B cell (primary cell): ENCODE measurements around the gene CDH13. TPM values are rescaled to one million over a fixed set of nuclear protein-coding genes. Genes with fewer than 3 reads are reported as not detected.

Experiments used
- ATAC-seq: fragments of 200-7000 bp; cut with Tn5 transposase; one replicate; pipeline ENCODE4 v1.10.0; 2021; ENCODE audit warnings: low read depth, mild to moderate bottlenecking, moderate number of reproducible peaks, moderate library complexity
- CTCF ChIA-PET: fragments of 350-600 bp; sonication (Branson Sonifier 250); formaldehyde crosslinking; loops from one replicate; lab custom pipeline; 2021; ENCODE audit warnings: antibody characterized with exemption, inconsistent platforms; lab: Charles Lee
- POLR2A ChIA-PET: fragments of 350-600 bp; sonication (Branson Sonifier 250); formaldehyde crosslinking; loops from one replicate; lab custom pipeline; 2021; ENCODE audit warnings: antibody characterized with exemption; lab: Charles Lee
- DNase-seq: peaks from one replicate; pipeline ENCODE4 v3.0.0; 2013
- H2AFZ ChIP-seq: 2 replicates; pipeline ENCODE4 v1.6.1; 2012; ENCODE audit warnings: mild to moderate bottlenecking, low read depth, low read length; ENCODE audit not compliant: insufficient read depth, poor library complexity, severe bottlenecking
- H3K27ac ChIP-seq, 2 donors: 1 replicate in 1 of 2; 2 replicates in 1 of 2; pipeline ENCODE4 v1.5.1; 2012 to 2013; ENCODE audit warnings: low read length in 2 of 2, mild to moderate bottlenecking in 2 of 2, moderate library complexity in 1 of 2
- H3K27me3 ChIP-seq, 4 experiments: fragments of 200-600 bp in 1 of 4; sonication (generic) in 1 of 4; replicated peaks in 1 of 4; 1 replicate in 2 of 4; 2 replicates in 2 of 4; pipeline versions ENCODE4 v1.6.1 to v1.7.0; 2013 to 2016; ENCODE audit warnings: low read length in 3 of 4, mild to moderate bottlenecking in 2 of 4, mixed read lengths in 1 of 4, moderate library complexity in 1 of 4; ENCODE audit not compliant: insufficient read depth in 4 of 4, control insufficient read depth in 3 of 4; ENCODE audit errors: control extremely low read depth in 1 of 4
- H3K36me3 ChIP-seq, 2 experiments: replicated peaks in 1 of 2; 1 replicate in 1 of 2; 2 replicates in 1 of 2; pipeline versions ENCODE4 v1.6.1 to v1.7.1; 2013; ENCODE audit warnings: low read length in 1 of 2; ENCODE audit not compliant: insufficient read depth in 2 of 2, control insufficient read depth in 1 of 2; ENCODE audit errors: control extremely low read depth in 1 of 2, extremely low read depth in 1 of 2
- H3K4me1 ChIP-seq, 2 donors: fragments of 200-600 bp in 1 of 2; sonication (generic) in 1 of 2; 1 replicate in 1 of 2; 2 replicates in 1 of 2; pipeline versions ENCODE4 v1.5.1 to v1.6.1; 2013 to 2017; ENCODE audit warnings: low read length in 2 of 2; ENCODE audit not compliant: control insufficient read depth in 2 of 2, insufficient read depth in 2 of 2
- H3K4me2 ChIP-seq: replicated peaks from 2 replicates; pipeline ENCODE3; 2012; ENCODE audit warnings: mild to moderate bottlenecking, low read depth, low read length; ENCODE audit not compliant: poor library complexity, severe bottlenecking
- H3K4me3 ChIP-seq, 5 experiments: fragments of 200-600 bp in 1 of 5; sonication (generic) in 1 of 5; 1 replicate in 3 of 5; 2 replicates in 2 of 5; pipeline versions ENCODE4 v1.5.1 to v1.7.0; 2011 to 2016; ENCODE audit warnings: low read length in 4 of 5, mild to moderate bottlenecking in 4 of 5, low read depth in 2 of 5, control low read depth in 1 of 5, moderate library complexity in 1 of 5; ENCODE audit not compliant: insufficient read depth in 1 of 5; ENCODE audit errors: control extremely low read depth in 1 of 5, extremely low read depth in 1 of 5
- H3K79me2 ChIP-seq: fragments of 200-600 bp; sonication (generic); one replicate; pipeline ENCODE4 v1.6.0; 2016; ENCODE audit warnings: low read length; ENCODE audit not compliant: control insufficient read depth, insufficient read depth
- H3K9ac ChIP-seq: fragments of 200-600 bp; sonication (generic); 2 replicates; pipeline ENCODE4 v1.6.1; 2017; ENCODE audit warnings: mild to moderate bottlenecking, low read length, moderate library complexity
- H3K9me3 ChIP-seq, 3 donors: one replicate each; pipeline versions ENCODE4 v1.6.1 to v1.7.1; 2013; ENCODE audit warnings: low read length in 2 of 3; ENCODE audit not compliant: control insufficient read depth in 2 of 3, insufficient read depth in 1 of 3; ENCODE audit errors: control extremely low read depth in 1 of 3
- H4K20me1 ChIP-seq: 2 replicates; pipeline ENCODE4 v1.6.0; 2012; ENCODE audit warnings: mild to moderate bottlenecking, low read length; ENCODE audit not compliant: insufficient read depth, control insufficient read depth, poor library complexity, severe bottlenecking
- H3K27ac Mint-ChIP-seq: one replicate; pipeline ENCODE4 v1.8.0; 2021; ENCODE audit warnings: mixed read lengths
- H3K27me3 Mint-ChIP-seq: one replicate; pipeline ENCODE4 v1.8.0; 2021; ENCODE audit warnings: mixed read lengths
- H3K4me1 Mint-ChIP-seq: one replicate; pipeline ENCODE4 v1.8.0; 2021; ENCODE audit warnings: mixed read lengths
- H3K4me3 Mint-ChIP-seq: one replicate; pipeline ENCODE4 v1.8.0; 2021; ENCODE audit warnings: mixed read lengths
- H3K9me3 Mint-ChIP-seq: one replicate; pipeline ENCODE4 v1.8.0; 2022; ENCODE audit warnings: mixed read lengths; ENCODE audit not compliant: insufficient read depth
- CTCF ChIP-seq: fragments of 200-600 bp; IDR thresholded peaks from one replicate; pipeline ENCODE4 v1.8.0; 2022; ENCODE audit warnings: antibody characterized with exemption, mild to moderate bottlenecking
- EZH2 ChIP-seq: IDR thresholded peaks from 2 replicates; pipeline ENCODE4 v1.6.1; 2012; ENCODE audit warnings: borderline replicate concordance, low read depth, mild to moderate bottlenecking, moderate library complexity, low read length; ENCODE audit not compliant: insufficient read depth, poor library complexity, severe bottlenecking
- WGBS: methylation state at CpG from one replicate; pipeline ENCODE4 v1.1.5; 2013; ENCODE audit warnings: missing lambda C conversion rate; ENCODE audit not compliant: insufficient coverage; 5-methylcytosine and 5-hydroxymethylcytosine counted together
- intact Hi-C: fragments of 100-400 bp; cut with micrococcal nuclease; formaldehyde crosslinking; loops from one replicate; pipeline ENCODE4 v1.10.0; 2022
- polyA plus RNA-seq: library from polyadenylated mRNA; depleted of rRNA; stranded (reverse); fragments of >200 nt; gene quantifications from 2 replicates; pipeline ENCODE4 v1.2.3, GENCODE V29; 2012
- total RNA-seq, 2 donors: library from RNA; stranded (reverse); fragments of 120-200 nt in 1 of 2; gene quantifications; 1 replicate in 1 of 2; 2 replicates in 1 of 2; pipeline versions ENCODE4 v1.2.3 to v1.2.4, GENCODE V29; 2013 to 2022

The CDH13 gene
- total and polyA plus RNA-seq, 2 donors (not counting 1 experiment from before 2014, with no cell fraction given): not detected

- Histone ChIP-seq H3K79me2 (no peaks in the 10 kb centered on the region), H3K36me3 (no peaks in the 10 kb centered on the region), H3K4me3 (no peak overlapping the region), H3K27me3 (no peaks in the 10 kb centered on the region), H3K4me2 (no peak overlapping the region), H3K9me3 (no peaks in the 10 kb centered on the region), H2AFZ (no peak overlapping the region), H3K27ac (no peak overlapping the region), H3K4me1 (peaks cover 0 to 6% of the 10 kb centered on the region in 2 donors), H4K20me1 (no peaks in the 10 kb centered on the region), H3K9ac (no peak overlapping the region)
- no peak for ATAC-seq
- H3K4me3 Mint-ChIP-seq: no peak overlapping the region
- no peaks in the 10 kb centered on the region for H3K9me3 Mint-ChIP-seq
- no peak overlapping the region for H3K27ac Mint-ChIP-seq
- ChIA-PET CTCF (no interaction called here), POLR2A (no interaction called here)
- TF ChIP-seq EZH2 (no peak), CTCF (no peak)
- 67% methylated on average over 4 of the region's 6 CpGs for WGBS
- no peak for DNase-seq
- intact Hi-C loops: no loop called here
- H3K4me1 Mint-ChIP-seq: peaks cover 9% of the 10 kb centered on the region
- H3K27me3 Mint-ChIP-seq: peaks cover 30% of the 10 kb centered on the region
These were observed 1153.1 kb downstream of the CDH13 start for GRCh38 chr16:83779886-83780285.

GRCh38 chr16:83785455-83785854 is 1158.7 kb downstream of the CDH13 start:
- DNase-seq (no peak), ATAC-seq (no peak)
- no peaks in the 10 kb centered on the region for H3K27me3 ChIP-seq
- no peak overlapping the region for H3K4me2 ChIP-seq
- no peak overlapping the region for H3K4me3 ChIP-seq
- H3K9ac ChIP-seq: no peak overlapping the region
- Mint-ChIP-seq H3K27ac (no peak overlapping the region), H3K9me3 (no peaks in the 10 kb centered on the region), H3K4me1 (peaks cover 6% of the 10 kb centered on the region), H3K4me3 (no peak overlapping the region), H3K27me3 (peaks cover 17% of the 10 kb centered on the region)
- H3K27ac ChIP-seq: no peak overlapping the region
- TF ChIP-seq EZH2 (no peak), CTCF (no peak)
- H3K4me1 ChIP-seq: peaks cover 0 to 3% of the 10 kb centered on the region in 2 donors
- intact Hi-C loops: no loop called here
- H3K9me3 ChIP-seq: peaks cover 0 to 2% (median 0%) of the 10 kb centered on the region in 3 donors
- H3K36me3 ChIP-seq: no peaks in the 10 kb centered on the region
- H2AFZ ChIP-seq: no peak overlapping the region
- H4K20me1 ChIP-seq: no peaks in the 10 kb centered on the region
- H3K79me2 ChIP-seq: no peaks in the 10 kb centered on the region
- CTCF ChIA-PET: no interaction called here
- WGBS: 100% methylated on average over 1 of the region's 2 CpGs
- POLR2A ChIA-PET: no interaction called here
